HG03342 (cell line): ENCODE measurements around the gene ZNHIT6.

Source experiments
- ATAC-seq: cut with Tn5 transposase; IDR thresholded peaks from one replicate; pipeline ENCODE4 v1.9.1; 2021; ENCODE audit warnings: mild to moderate bottlenecking, moderate library complexity; ENCODE audit not compliant: unreplicated experiment

The ZNHIT6 gene

GRCh38 chr1:85623061-85623471, 85.2 kb downstream of the ZNHIT6 start:
- no peak for ATAC-seq

DNA sequence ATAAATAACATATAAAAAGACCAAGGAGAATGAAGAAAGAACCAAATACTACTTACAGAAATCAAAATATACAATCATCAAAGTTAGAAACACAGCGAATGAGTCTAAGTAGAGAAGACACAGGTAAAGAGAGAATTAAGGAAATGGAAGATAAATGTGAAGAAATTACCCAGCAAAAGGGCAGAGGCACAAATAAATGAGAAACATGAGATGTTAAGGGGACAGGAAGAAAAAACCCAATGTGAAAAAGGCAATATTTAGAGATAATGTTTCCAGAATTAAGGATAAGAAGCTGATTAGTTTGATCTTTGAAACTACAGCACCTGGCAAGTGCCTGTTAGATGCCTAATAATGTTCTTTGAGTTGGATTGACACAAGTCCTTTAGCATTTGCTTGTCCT, 86.8 kb downstream of the ZNHIT6 start:
- no peak for ATAC-seq

- ATAC-seq, result no peak
Observed at GRCh38 chr1:85617633-85618100, 90.6 kb downstream of the ZNHIT6 start.

DNA sequence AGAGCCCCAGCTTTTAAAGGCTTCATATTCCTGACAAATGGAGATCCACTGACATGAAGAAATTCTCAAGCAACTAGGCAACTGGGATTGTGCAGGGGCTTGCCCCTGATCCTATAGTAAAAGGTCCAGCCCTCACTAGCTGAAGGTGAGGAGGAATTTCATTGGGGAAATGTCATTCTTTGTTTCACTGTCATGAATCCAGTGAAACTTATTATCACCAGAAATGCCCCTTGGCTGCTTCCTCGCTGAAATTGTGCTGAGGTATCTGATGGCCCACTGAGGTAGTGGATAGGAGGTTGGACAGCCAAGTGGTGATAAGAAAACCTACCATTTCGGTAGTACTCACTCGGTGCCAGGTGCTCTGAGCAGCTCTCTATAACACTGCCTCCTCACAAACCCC, 91.5 kb downstream of the ZNHIT6 start:
- no peak for ATAC-seq

DNA sequence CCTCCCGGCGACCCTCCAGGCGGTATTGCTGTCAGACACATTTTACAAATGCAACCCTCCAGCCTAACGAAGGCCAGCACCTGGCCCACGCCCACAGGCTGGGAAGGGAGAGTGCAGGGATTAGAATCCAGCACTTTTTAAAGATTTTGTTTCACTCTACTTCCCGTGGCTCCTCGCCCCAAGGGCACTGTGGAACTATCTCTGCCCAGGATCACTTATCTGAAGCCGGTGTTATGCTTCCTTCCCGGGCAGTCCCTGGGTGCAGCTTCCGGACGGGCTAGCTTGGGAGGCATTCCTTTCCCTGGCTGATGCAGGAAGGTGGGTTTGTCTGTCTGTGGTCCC, 91.9 kb downstream of the ZNHIT6 start:
- ATAC-seq, result no peak

GRCh38 chr1:85615586-85616363, 92.5 kb downstream of the ZNHIT6 start:
- ATAC-seq, result no peak

- no peak for ATAC-seq
Observed at GRCh38 chr1:85612704-85613361, 95.4 kb downstream of the ZNHIT6 start.

DNA sequence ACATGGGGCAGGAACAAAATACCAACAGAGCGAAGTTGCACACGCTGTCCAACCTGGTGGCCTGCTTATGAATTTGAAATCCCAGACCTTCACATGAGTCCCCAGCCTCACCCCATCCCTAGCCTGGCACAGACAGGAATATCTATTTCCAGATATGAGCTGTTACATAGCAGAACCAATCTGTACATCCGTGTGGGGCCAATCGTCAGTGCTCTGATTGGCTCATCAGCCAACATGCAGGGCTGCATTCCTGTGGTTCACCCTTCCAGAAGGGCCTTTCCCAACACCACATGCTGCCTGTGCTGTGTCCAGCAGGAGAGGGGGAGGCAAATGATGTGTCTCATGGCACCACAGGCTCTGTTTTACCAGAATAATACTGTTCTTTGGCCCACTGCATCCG, 96.4 kb downstream of the ZNHIT6 start:
- no peak for ATAC-seq

DNA sequence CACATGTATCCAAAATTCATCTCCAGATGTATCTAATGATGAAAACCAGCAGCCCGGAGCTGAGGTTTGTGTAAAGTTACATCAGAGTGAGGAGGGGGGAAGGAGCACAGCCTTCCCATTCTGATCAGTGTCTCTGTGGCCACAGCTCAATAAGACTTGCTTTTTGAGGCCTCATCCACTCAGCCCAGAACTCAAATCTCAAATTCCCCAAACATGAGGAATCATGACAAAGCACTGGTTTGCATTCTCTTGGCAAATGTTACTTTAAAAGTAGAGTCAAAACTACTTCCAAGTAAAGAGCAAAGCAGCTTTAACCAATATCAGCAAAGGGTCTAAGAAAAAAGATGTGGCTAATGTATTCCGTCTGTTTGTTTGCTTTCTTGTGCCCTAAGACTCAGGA, 96.8 kb downstream of the ZNHIT6 start:
- no peak for ATAC-seq

GRCh38 chr1:85609976-85610375, 98.3 kb downstream of the ZNHIT6 start:
- ATAC-seq, result no peak

GRCh38 chr1:85608851-85609250, 99.4 kb downstream of the ZNHIT6 start:
- ATAC-seq, result no peak

- ATAC-seq, result no peak
Observed at GRCh38 chr1:85607921-85608265, 100.3 kb downstream of the ZNHIT6 start.

DNA sequence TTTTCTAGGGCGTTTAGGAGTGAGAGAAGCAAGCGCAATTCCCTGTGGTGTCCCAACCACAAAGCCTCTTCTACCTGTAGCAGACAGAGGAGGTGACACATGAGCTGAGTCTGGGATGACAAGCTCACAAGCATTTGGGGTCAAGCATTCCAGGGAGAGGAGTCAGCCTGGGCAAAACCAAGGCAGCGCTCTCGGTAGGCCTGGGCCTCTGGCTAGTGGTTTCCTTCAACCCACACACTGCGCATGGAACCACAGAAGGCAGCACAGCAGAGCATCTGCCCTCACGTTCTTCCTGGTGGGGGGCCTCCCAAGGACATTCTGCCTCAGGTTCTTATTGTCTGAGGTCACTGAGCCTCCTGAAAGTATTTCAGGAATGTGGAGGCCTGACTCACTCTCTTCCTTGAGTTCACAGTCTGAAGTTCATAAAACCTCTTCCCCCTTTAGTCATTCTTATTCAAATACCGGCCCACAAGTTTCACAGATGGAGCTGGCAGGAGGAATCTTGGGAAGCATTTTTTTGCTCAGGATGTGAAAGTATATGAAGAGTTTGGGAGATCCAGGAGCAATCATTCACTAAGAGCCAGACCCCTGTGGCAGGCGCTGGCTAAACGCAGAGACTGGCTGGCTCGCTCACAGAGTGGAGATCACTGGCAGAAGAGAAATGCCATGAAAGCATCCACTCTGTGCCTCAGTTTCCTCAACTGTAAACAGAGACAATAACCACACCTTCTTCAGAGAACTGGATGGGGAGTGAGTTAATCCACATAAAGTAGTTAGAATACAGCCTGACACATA, 100.9 kb downstream of the ZNHIT6 start:
- ATAC-seq, result no peak

DNA sequence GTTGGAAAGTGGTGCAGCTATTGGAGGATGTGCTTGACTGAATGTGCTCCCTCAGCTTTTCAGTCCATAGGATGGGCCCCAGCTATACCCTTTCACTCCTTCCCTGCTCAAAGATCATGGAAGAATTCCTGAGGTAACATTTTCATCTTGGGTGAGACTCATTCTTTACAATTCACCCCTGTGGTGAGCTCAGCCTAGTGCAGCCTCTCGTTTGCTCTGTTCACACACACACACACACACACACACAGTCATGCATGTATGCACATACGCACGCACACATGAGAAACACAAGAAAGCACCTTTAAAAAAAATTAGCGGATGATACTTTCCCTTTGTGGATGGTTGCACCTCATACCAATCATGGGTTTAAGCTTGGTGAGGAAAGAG, 101.8 kb downstream of the ZNHIT6 start:
- ATAC-seq, result no peak

DNA sequence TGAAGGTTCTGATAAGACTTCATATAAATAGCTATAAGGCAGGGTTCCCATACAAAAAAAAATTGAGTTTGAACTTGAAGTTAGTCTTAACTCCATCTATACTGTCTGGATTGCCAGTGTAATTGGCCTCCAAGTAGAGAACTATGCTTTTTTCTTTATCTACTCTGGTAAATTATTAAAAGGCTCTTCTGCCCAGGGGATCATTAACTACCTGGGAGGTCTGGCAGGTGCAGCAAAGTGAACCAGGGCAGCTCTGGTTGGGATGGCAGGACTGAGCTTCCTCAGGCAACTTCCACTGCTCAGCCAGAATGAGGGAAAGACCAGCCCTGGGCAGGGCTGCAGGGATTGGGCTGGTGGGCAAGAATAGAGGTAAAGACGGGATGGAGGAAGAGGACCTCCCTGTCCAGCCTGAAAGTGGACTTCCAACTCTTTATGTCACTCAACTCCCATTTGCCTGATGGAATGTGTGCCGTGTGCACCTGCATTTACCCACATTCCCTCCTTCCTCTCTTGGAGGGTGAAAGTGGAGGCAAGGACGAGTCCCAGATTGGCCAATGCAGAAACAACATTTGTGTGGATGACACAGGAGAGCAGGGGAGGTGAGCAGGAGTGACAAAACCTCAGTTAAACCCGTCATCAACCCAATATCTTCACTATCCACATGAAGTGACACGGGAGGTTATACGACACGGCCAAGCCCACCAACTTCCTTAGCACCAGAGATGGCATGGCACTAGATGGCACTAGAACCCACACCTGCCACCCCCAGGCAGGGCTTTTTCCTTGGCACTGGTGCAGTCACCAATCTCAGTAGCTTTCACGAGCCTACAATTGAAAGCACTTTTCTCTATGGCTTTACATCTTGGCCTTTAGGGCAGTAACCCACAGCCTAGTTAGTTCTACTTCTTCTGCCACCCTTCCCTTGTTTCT, 102.5 kb downstream of the ZNHIT6 start:
- ATAC-seq, result no peak

GRCh38 chr1:85604298-85604997, 103.8 kb downstream of the ZNHIT6 start:
- ATAC-seq, result no peak

GRCh38 chr1:85603086-85603880, 105.0 kb downstream of the ZNHIT6 start:
- ATAC-seq, result no peak

GRCh38 chr1:85602571-85602970, 105.7 kb downstream of the ZNHIT6 start:
- ATAC-seq, result no peak

- ATAC-seq, result no peak
Observed at GRCh38 chr1:85601901-85602300, 106.3 kb downstream of the ZNHIT6 start.
